Measurements from ENCODE around the gene PLXND1. TPM values are rescaled to one million over a fixed set of nuclear protein-coding genes. Genes with fewer than 3 reads are reported as not detected.

PLXND1 gene
- total and polyA plus RNA-seq, 2 donors (not counting 1 experiment from before 2014, with no cell fraction given) = 89.6 to 109 TPM

DNA sequence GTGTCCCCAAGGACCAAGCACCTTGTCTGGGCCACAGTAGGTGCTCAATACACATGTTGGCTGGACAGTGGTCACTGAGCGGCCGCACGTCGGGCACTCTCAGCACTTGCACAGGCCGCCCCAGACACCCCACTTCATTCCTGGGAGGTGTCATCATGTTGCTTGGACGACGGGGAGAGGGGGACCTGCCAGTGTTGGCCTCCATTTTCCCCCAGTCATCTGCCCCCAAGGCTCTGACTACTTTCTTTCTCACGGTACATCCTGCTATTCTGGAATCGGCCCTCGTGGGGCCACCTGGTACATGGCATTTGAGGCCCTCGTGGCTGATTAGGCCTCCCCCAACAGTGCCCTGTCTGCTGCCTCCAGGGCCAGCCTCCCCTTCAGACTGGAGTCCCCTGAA lies 79.2 kb downstream of the PLXND1 start:
- H3K27me3 ChIP-seq (ENCODE audit: control insufficient read depth, insufficient read depth, low read length) = no peaks in the 10 kb centered on the region
- no peaks in the 10 kb centered on the region for H3K36me3 ChIP-seq (ENCODE audit: control insufficient read depth, insufficient read depth, low read length)
- peaks cover 3% of the 10 kb centered on the region for H3K4me1 ChIP-seq (ENCODE audit: control insufficient read depth, extremely low read depth, insufficient read depth, low read length)
- no peak overlapping the region for H2AFZ ChIP-seq (ENCODE audit: low read length)
- TF ChIP-seq, protein P1, sequence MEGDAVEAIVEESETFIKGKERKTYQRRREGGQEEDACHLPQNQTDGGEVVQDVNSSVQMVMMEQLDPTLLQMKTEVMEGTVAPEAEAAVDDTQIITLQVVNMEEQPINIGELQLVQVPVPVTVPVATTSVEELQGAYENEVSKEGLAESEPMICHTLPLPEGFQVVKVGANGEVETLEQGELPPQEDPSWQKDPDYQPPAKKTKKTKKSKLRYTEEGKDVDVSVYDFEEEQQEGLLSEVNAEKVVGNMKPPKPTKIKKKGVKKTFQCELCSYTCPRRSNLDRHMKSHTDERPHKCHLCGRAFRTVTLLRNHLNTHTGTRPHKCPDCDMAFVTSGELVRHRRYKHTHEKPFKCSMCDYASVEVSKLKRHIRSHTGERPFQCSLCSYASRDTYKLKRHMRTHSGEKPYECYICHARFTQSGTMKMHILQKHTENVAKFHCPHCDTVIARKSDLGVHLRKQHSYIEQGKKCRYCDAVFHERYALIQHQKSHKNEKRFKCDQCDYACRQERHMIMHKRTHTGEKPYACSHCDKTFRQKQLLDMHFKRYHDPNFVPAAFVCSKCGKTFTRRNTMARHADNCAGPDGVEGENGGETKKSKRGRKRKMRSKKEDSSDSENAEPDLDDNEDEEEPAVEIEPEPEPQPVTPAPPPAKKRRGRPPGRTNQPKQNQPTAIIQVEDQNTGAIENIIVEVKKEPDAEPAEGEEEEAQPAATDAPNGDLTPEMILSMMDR (conservative IDR thresholded peaks at IDR 0.05 in 1 of 2, IDR thresholded peaks at IDR 0.05 in 1 of 2; ENCODE audit: low read depth in 1 of 2, low read length in 2 of 2) = no peak
- TF ChIP-seq EZH2 (IDR thresholded peaks at IDR 0.05; ENCODE audit: low read length, missing control alignments) = no peak
- no peak overlapping the region for H3K4me3 ChIP-seq (replicated peaks in 1 of 4; ENCODE audit: control extremely low read depth in 1 of 4, insufficient read depth in 1 of 4, low read depth in 3 of 4, low read length in 4 of 4)
- no peak overlapping the region for H3K9ac ChIP-seq (ENCODE audit: insufficient read depth, low read length)
- no peak for DNase-seq (ENCODE audit: low read depth in 2 of 2)
- no peaks in the 10 kb centered on the region for H3K9me3 ChIP-seq (ENCODE audit: control insufficient read depth, insufficient read depth, low read depth, low read length)
- H3K79me2 ChIP-seq (ENCODE audit: control insufficient read depth, insufficient read depth, low read length) = no peaks in the 10 kb centered on the region
- no peak overlapping the region for H3K4me2 ChIP-seq (ENCODE audit: extremely low read depth, insufficient read depth, low read length)
- H4K20me1 ChIP-seq (ENCODE audit: control insufficient read depth, extremely low read depth, insufficient read depth, low read length) = no peaks in the 10 kb centered on the region
- no peak overlapping the region for H3K27ac ChIP-seq (ENCODE audit: insufficient read depth, low read length)

DNA sequence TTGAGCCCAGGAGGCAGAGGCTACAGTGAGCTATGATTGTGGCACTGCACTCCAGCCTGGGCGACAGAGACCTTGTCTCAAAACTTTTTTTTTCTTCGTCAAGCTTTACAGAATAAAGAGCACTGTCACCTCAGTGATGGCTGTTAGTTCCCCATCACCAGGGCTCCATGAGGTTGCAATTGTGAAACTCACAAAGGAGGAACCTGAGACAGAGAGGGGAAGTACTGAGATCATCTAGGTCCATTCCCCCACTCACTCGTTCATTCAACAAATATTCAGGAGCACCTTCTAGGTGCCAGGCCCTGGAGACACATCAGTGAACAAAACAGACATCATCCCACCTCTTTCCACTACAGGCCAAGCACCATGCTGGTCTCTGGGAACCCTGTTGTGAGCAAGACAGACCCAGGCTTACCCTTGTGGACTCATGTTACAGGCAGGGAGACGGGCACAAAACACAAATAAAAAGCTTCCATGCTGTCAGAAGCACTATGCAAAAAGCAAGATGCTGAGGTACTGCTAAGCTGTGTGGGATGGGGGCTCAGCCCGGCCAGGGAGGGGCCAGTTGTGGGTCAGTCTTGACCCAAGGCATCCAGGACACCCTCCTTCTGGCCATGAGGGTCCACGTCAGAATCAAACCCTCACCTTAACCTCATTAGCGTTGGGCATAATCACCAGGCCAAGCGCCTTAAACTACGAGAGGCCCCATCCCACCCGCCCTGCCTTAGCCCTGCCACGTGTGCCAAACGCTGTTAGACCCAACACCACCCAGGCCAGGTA lies 80.2 kb downstream of the PLXND1 start:
- H3K4me1 ChIP-seq (ENCODE audit: control insufficient read depth, extremely low read depth, insufficient read depth, low read length) = peaks cover 3% of the 10 kb centered on the region
- DNase-seq (ENCODE audit: low read depth in 2 of 2) = no peak
- no peak overlapping the region for H3K27ac ChIP-seq (ENCODE audit: insufficient read depth, low read length)
- H3K36me3 ChIP-seq (ENCODE audit: control insufficient read depth, insufficient read depth, low read length) = no peaks in the 10 kb centered on the region
- no peak overlapping the region for H3K4me3 ChIP-seq (replicated peaks in 1 of 4; ENCODE audit: control extremely low read depth in 1 of 4, insufficient read depth in 1 of 4, low read depth in 3 of 4, low read length in 4 of 4)
- TF ChIP-seq, protein P1 (conservative IDR thresholded peaks at IDR 0.05 in 1 of 2, IDR thresholded peaks at IDR 0.05 in 1 of 2; ENCODE audit: low read depth in 1 of 2, low read length in 2 of 2) = no peak
- no peak for TF ChIP-seq EZH2 (IDR thresholded peaks at IDR 0.05; ENCODE audit: low read length, missing control alignments)
- no peak overlapping the region for H3K4me2 ChIP-seq (ENCODE audit: extremely low read depth, insufficient read depth, low read length)
- no peaks in the 10 kb centered on the region for H3K79me2 ChIP-seq (ENCODE audit: control insufficient read depth, insufficient read depth, low read length)
- H2AFZ ChIP-seq (ENCODE audit: low read length) = no peak overlapping the region
- H3K9me3 ChIP-seq (ENCODE audit: control insufficient read depth, insufficient read depth, low read depth, low read length) = no peaks in the 10 kb centered on the region
- no peaks in the 10 kb centered on the region for H4K20me1 ChIP-seq (ENCODE audit: control insufficient read depth, extremely low read depth, insufficient read depth, low read length)
- no peak overlapping the region for H3K9ac ChIP-seq (ENCODE audit: insufficient read depth, low read length)
- no peaks in the 10 kb centered on the region for H3K27me3 ChIP-seq (ENCODE audit: control insufficient read depth, insufficient read depth, low read length)

DNA sequence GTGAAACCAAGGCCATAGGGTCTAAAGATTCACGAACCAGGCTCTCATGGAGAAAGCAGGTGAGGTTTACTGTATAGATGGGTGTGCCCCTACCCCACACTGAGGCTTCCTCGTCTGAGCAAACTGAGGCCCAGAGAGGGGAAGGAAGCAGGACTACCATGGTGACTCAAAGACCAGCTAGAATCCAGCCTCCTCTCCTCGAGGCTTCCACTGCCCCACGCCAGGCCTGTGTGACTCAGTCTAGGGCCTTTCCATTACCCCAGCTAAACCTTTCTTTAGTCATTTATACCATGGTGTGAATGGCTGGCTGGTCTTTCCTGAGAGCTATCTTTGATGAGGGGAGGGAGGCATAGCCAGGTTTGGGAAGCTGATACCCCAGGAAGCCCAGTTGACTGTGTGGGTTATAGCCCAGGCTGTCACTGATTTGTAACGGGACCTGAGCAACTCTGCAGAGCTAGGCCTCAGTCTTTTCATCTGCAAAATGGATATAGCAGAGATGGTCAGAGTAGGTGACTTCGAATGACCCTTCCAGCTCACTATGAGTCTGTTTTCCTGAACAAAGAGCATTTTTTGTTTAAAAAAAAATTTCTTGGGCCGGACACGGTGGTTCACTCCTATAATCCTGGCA lies 81.0 kb downstream of the PLXND1 start:
- no peak overlapping the region for H3K9ac ChIP-seq (ENCODE audit: insufficient read depth, low read length)
- no peaks in the 10 kb centered on the region for H3K27me3 ChIP-seq (ENCODE audit: control insufficient read depth, insufficient read depth, low read length)

More for the DNA sequence above, 81.0 kb downstream of the PLXND1 start:
- Histone ChIP-seq H3K4me3 (replicated peaks in 1 of 4; ENCODE audit: control extremely low read depth in 1 of 4, insufficient read depth in 1 of 4, low read depth in 3 of 4, low read length in 4 of 4) (no peak overlapping the region), H3K9me3 (ENCODE audit: control insufficient read depth, insufficient read depth, low read depth, low read length) (no peaks in the 10 kb centered on the region), H2AFZ (ENCODE audit: low read length) (no peak overlapping the region), H4K20me1 (ENCODE audit: control insufficient read depth, extremely low read depth, insufficient read depth, low read length) (no peaks in the 10 kb centered on the region), H3K79me2 (ENCODE audit: control insufficient read depth, insufficient read depth, low read length) (no peaks in the 10 kb centered on the region), H3K4me1 (ENCODE audit: control insufficient read depth, extremely low read depth, insufficient read depth, low read length) (peaks cover 2% of the 10 kb centered on the region), H3K36me3 (ENCODE audit: control insufficient read depth, insufficient read depth, low read length) (no peaks in the 10 kb centered on the region), H3K4me2 (ENCODE audit: extremely low read depth, insufficient read depth, low read length) (no peak overlapping the region), H3K27ac (ENCODE audit: insufficient read depth, low read length) (no peak overlapping the region)
- DNase-seq (ENCODE audit: low read depth in 2 of 2) = peak; percentile 28 to 52
- TF ChIP-seq, protein P1 (conservative IDR thresholded peaks at IDR 0.05 in 1 of 2, IDR thresholded peaks at IDR 0.05 in 1 of 2; ENCODE audit: low read depth in 1 of 2, low read length in 2 of 2) = no peak
- TF ChIP-seq EZH2 (IDR thresholded peaks at IDR 0.05; ENCODE audit: low read length, missing control alignments) = no peak

Measured in fibroblast of lung (primary cell).